ENCODE data around the gene OOSP4A.

The OOSP4A gene

GRCh38 chr11:59954219-59954847, 9.5 kb upstream of the OOSP4A start:
- no peak overlapping the region for H3K4ac ChIP-seq (ENCODE audit: low read depth, low read length)
- no peak overlapping the region for H3K14ac ChIP-seq (ENCODE audit: low read length)
- H3K27ac ChIP-seq (ENCODE audit: low read depth, low read length): no peak overlapping the region
- H3K9ac ChIP-seq (ENCODE audit: low read length): no peak overlapping the region
- H3K79me2 ChIP-seq (ENCODE audit: control insufficient read depth, insufficient read depth, low read length, poor library complexity): no peaks in the 10 kb centered on the region
- H2BK120ac ChIP-seq (ENCODE audit: insufficient read depth, low read length, poor library complexity): no peak overlapping the region
- no peak overlapping the region for H4K91ac ChIP-seq (ENCODE audit: low read depth, low read length)
- H3K4me2 ChIP-seq (ENCODE audit: low read length): no peak overlapping the region
- H3K4me3 ChIP-seq (ENCODE audit: low read depth, low read length): no peak overlapping the region
- no peak overlapping the region for H3K18ac ChIP-seq (ENCODE audit: low read length)
- WGBS (ENCODE audit: extremely low coverage, insufficient coverage, insufficient read length): no CpG with 5 or more reads among the region's 3 CpGs
- no peaks in the 10 kb centered on the region for H3K9me3 ChIP-seq (ENCODE audit: insufficient read depth, low read depth, low read length)
- H3K4me1 ChIP-seq (ENCODE audit: control insufficient read depth in 1 of 2, insufficient read depth in 2 of 2, low read length in 2 of 2): no peaks in the 10 kb centered on the region
- no peak overlapping the region for H2AK5ac ChIP-seq (ENCODE audit: low read length)
- H2AFZ ChIP-seq (ENCODE audit: insufficient read depth, low read length, poor library complexity): no peak overlapping the region
- no peak overlapping the region for H3K23ac ChIP-seq (ENCODE audit: low read length)
- H3K27me3 ChIP-seq (ENCODE audit: insufficient read depth, low read length): no peaks in the 10 kb centered on the region
- H3K79me1 ChIP-seq (ENCODE audit: low read length): no peaks in the 10 kb centered on the region
- no peak for DNase-seq
- no peaks in the 10 kb centered on the region for H3K36me3 ChIP-seq (ENCODE audit: control insufficient read depth in 1 of 2, insufficient read depth in 2 of 2, low read length in 2 of 2)
- H2BK12ac ChIP-seq (ENCODE audit: low read length): no peak overlapping the region
- H2BK5ac ChIP-seq (ENCODE audit: low read depth, low read length, poor library complexity): no peak overlapping the region
- no peak overlapping the region for H4K12ac ChIP-seq (ENCODE audit: low read depth, low read length)
- no peak overlapping the region for H4K8ac ChIP-seq (ENCODE audit: low read depth, low read length)

- Histone ChIP-seq H3K27ac (ENCODE audit: low read depth, low read length) (no peak overlapping the region), H3K4me3 (ENCODE audit: low read depth, low read length) (no peak overlapping the region), H3K36me3 (ENCODE audit: control insufficient read depth in 1 of 2, insufficient read depth in 2 of 2, low read length in 2 of 2) (no peaks in the 10 kb centered on the region), H4K91ac (ENCODE audit: low read depth, low read length) (no peak overlapping the region), H2BK5ac (ENCODE audit: low read depth, low read length, poor library complexity) (no peak overlapping the region), H3K9me3 (ENCODE audit: insufficient read depth, low read depth, low read length) (no peaks in the 10 kb centered on the region), H3K18ac (ENCODE audit: low read length) (no peak overlapping the region), H4K12ac (ENCODE audit: low read depth, low read length) (no peak overlapping the region), H3K4me2 (ENCODE audit: low read length) (no peak overlapping the region), H3K9ac (ENCODE audit: low read length) (no peak overlapping the region), H2BK120ac (ENCODE audit: insufficient read depth, low read length, poor library complexity) (no peak overlapping the region), H2AK5ac (ENCODE audit: low read length) (no peak overlapping the region), H2BK12ac (ENCODE audit: low read length) (no peak overlapping the region), H3K14ac (ENCODE audit: low read length) (no peak overlapping the region), H3K23ac (ENCODE audit: low read length) (no peak overlapping the region), H3K4ac (ENCODE audit: low read depth, low read length) (no peak overlapping the region), H4K8ac (ENCODE audit: low read depth, low read length) (no peak overlapping the region), H2AFZ (ENCODE audit: insufficient read depth, low read length, poor library complexity) (no peak overlapping the region), H3K79me2 (ENCODE audit: control insufficient read depth, insufficient read depth, low read length, poor library complexity) (no peaks in the 10 kb centered on the region), H3K27me3 (ENCODE audit: insufficient read depth, low read length) (no peaks in the 10 kb centered on the region), H3K79me1 (ENCODE audit: low read length) (no peaks in the 10 kb centered on the region), H3K4me1 (ENCODE audit: control insufficient read depth in 1 of 2, insufficient read depth in 2 of 2, low read length in 2 of 2) (peaks cover 0 to under 1% of the 10 kb centered on the region in 2 experiments)
- no peak for DNase-seq
- no CpG with 5 or more reads among the region's 4 CpGs for WGBS (ENCODE audit: extremely low coverage, insufficient coverage, insufficient read length)
These were observed 6.7 kb upstream of the OOSP4A start for GRCh38 chr11:59957094-59957493.

GRCh38 chr11:59960502-59961381, 3.1 kb upstream of the OOSP4A start:
- H4K91ac ChIP-seq (ENCODE audit: low read depth, low read length): no peak overlapping the region
- no peak overlapping the region for H3K4ac ChIP-seq (ENCODE audit: low read depth, low read length)
- H3K18ac ChIP-seq (ENCODE audit: low read length): no peak overlapping the region
- H3K27me3 ChIP-seq (ENCODE audit: insufficient read depth, low read length): no peaks in the 10 kb centered on the region
- H4K12ac ChIP-seq (ENCODE audit: low read depth, low read length): no peak overlapping the region
- WGBS (ENCODE audit: extremely low coverage, insufficient coverage, insufficient read length): no CpG with 5 or more reads among the region's 9 CpGs
- no peak overlapping the region for H3K14ac ChIP-seq (ENCODE audit: low read length)
- H3K27ac ChIP-seq (ENCODE audit: low read depth, low read length): no peak overlapping the region
- H3K79me1 ChIP-seq (ENCODE audit: low read length): no peaks in the 10 kb centered on the region
- no peak overlapping the region for H3K23ac ChIP-seq (ENCODE audit: low read length)
- H2BK12ac ChIP-seq (ENCODE audit: low read length): no peak overlapping the region
- no peak overlapping the region for H2AFZ ChIP-seq (ENCODE audit: insufficient read depth, low read length, poor library complexity)
- H3K4me1 ChIP-seq (ENCODE audit: control insufficient read depth in 1 of 2, insufficient read depth in 2 of 2, low read length in 2 of 2): peaks cover 0 to 2% of the 10 kb centered on the region in 2 experiments
- no peaks in the 10 kb centered on the region for H3K36me3 ChIP-seq (ENCODE audit: control insufficient read depth in 1 of 2, insufficient read depth in 2 of 2, low read length in 2 of 2)
- no peak overlapping the region for H3K4me3 ChIP-seq (ENCODE audit: low read depth, low read length)
- no peak for DNase-seq
- no peak overlapping the region for H3K9ac ChIP-seq (ENCODE audit: low read length)
- no peak overlapping the region for H4K8ac ChIP-seq (ENCODE audit: low read depth, low read length)
- H3K79me2 ChIP-seq (ENCODE audit: control insufficient read depth, insufficient read depth, low read length, poor library complexity): no peaks in the 10 kb centered on the region
- H2BK5ac ChIP-seq (ENCODE audit: low read depth, low read length, poor library complexity): no peak overlapping the region
- H3K9me3 ChIP-seq (ENCODE audit: insufficient read depth, low read depth, low read length): no peaks in the 10 kb centered on the region
- H3K4me2 ChIP-seq (ENCODE audit: low read length): no peak overlapping the region
- H2AK5ac ChIP-seq (ENCODE audit: low read length): no peak overlapping the region
- no peak overlapping the region for H2BK120ac ChIP-seq (ENCODE audit: insufficient read depth, low read length, poor library complexity)

- Histone ChIP-seq H4K91ac (ENCODE audit: low read depth, low read length) (no peak overlapping the region), H2BK5ac (ENCODE audit: low read depth, low read length, poor library complexity) (no peak overlapping the region), H3K9ac (ENCODE audit: low read length) (no peak overlapping the region), H2AK5ac (ENCODE audit: low read length) (no peak overlapping the region), H3K79me2 (ENCODE audit: control insufficient read depth, insufficient read depth, low read length, poor library complexity) (no peaks in the 10 kb centered on the region), H3K23ac (ENCODE audit: low read length) (no peak overlapping the region), H4K12ac (ENCODE audit: low read depth, low read length) (no peak overlapping the region), H3K18ac (ENCODE audit: low read length) (no peak overlapping the region), H3K27ac (ENCODE audit: low read depth, low read length) (no peak overlapping the region), H3K4me3 (ENCODE audit: low read depth, low read length) (no peak overlapping the region), H3K4ac (ENCODE audit: low read depth, low read length) (no peak overlapping the region), H4K8ac (ENCODE audit: low read depth, low read length) (no peak overlapping the region), H3K4me1 (ENCODE audit: control insufficient read depth in 1 of 2, insufficient read depth in 2 of 2, low read length in 2 of 2) (peaks cover 0 to 2% of the 10 kb centered on the region in 2 experiments), H3K4me2 (ENCODE audit: low read length) (no peak overlapping the region), H3K9me3 (ENCODE audit: insufficient read depth, low read depth, low read length) (no peaks in the 10 kb centered on the region), H3K79me1 (ENCODE audit: low read length) (no peaks in the 10 kb centered on the region), H3K36me3 (ENCODE audit: control insufficient read depth in 1 of 2, insufficient read depth in 2 of 2, low read length in 2 of 2) (no peaks in the 10 kb centered on the region), H2BK12ac (ENCODE audit: low read length) (no peak overlapping the region), H2BK120ac (ENCODE audit: insufficient read depth, low read length, poor library complexity) (no peak overlapping the region), H2AFZ (ENCODE audit: insufficient read depth, low read length, poor library complexity) (no peak overlapping the region), H3K27me3 (ENCODE audit: insufficient read depth, low read length) (no peaks in the 10 kb centered on the region), H3K14ac (ENCODE audit: low read length) (no peak overlapping the region)
- WGBS (ENCODE audit: extremely low coverage, insufficient coverage, insufficient read length): no CpG with 5 or more reads among the region's 2 CpGs
- no peak for DNase-seq
These were observed 1.7 kb upstream of the OOSP4A start for GRCh38 chr11:59962107-59962482.

Data from trophoblast cell (in vitro differentiated cells and primary cell).